HCT116 (cell line): Measurements from ENCODE around the gene RNASE8.

Source experiments
- ELF1 ChIP-seq: IDR thresholded peaks from 2 replicates; pipeline ENCODE4 v1.6.1; 2012; ENCODE audit warnings: low read depth, borderline replicate concordance
- POLR2A ChIP-seq: IDR thresholded peaks from 2 replicates; pipeline ENCODE4 v1.7.0; 2011; ENCODE audit warnings: borderline replicate concordance; ENCODE audit not compliant: insufficient read depth, insufficient read length; ENCODE audit errors: extremely low read depth

- TF ChIP-seq POLR2A (no peak), ELF1 (no peak)
These were observed 26.1 kb downstream of the RNASE8 start for GRCh38 chr14:21083565-21084325.
